ENCODE data around the gene BAIAP2.

DNA sequence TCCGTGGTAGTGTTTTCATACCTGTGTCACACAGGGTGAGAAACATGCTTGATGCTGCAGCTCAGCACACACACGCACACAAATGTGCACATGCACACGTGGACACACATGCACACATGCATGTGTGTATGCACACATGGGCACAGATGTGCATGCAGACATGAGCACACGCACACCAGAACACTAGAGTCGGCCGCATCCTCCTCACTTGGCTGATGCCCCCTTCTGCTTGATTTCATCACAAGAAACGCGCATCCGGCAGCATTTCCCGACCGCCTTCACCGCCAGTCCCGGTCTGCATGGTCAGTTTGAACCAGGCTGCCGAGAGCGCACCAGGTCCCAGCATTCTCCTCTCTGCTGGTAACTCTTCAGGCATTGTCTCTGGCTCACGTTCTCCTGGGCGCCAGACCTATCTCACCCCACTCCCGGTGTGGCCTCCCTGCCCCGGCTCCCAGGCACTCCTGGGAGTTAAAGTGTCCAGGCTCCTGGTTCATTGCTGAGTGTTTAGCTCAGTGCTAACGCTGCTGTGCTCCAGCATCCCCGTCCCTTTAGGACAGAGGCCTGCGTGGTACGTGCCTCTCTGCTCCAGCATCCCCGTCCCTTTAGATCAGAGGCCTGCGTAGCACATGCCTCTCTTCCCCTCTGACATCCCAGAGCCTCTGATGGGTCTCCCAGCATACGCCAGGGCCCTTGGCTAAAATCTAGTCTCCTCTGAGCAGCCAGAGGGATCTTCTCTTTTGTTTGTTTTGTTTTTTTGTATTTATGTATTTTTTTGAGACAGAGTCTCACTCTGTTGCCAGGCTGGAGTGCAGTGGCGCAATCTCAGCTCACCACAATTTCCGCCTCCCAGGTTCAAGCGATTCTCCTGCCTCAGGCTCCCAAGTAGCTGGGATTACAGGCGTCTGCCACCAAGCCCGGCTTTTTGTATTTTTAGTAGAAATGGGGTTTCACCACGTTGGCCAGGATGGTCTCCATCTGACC lies 16.0 kb downstream of the BAIAP2 start:
- no peak for TF ChIP-seq YY1 (IDR thresholded peaks at IDR 0.05; ENCODE audit: insufficient read depth, insufficient read length)
- no peak for TF ChIP-seq ZNF274 (IDR thresholded peaks at IDR 0.05; ENCODE audit: low read depth, low read length)
- no peak for TF ChIP-seq SUZ12 (IDR thresholded peaks at IDR 0.05; ENCODE audit: extremely low read depth, insufficient read depth, insufficient read length)
